Stomach (tissue), 9 donors: ENCODE measurements around the gene LCLAT1. TPM values are rescaled to one million over a fixed set of nuclear protein-coding genes. Genes with fewer than 3 reads are reported as not detected.

ENCODE experiments used
- DNase-seq, 2 donors: peaks; one replicate each; pipeline versions ENCODE4 v3.0.0 to v3.0.0-alpha.2; 2013 to 2019
- H3K27ac ChIP-seq, 5 donors: fragments of 200-600 bp in 4 of 5; sonication (generic) in 4 of 5; one replicate each; pipeline ENCODE4 v1.5.1; 2013 to 2019; ENCODE audit warnings: mild to moderate bottlenecking in 1 of 5, moderate library complexity in 1 of 5
- H3K27me3 ChIP-seq, 3 donors: fragments of 200-600 bp; sonication (generic); one replicate each; pipeline ENCODE4 v1.5.1; 2017 to 2019; ENCODE audit warnings: mixed run types in 1 of 3
- H3K36me3 ChIP-seq, 4 donors: fragments of 200-600 bp; sonication (generic); 1 replicate in 3 of 4; 2 replicates in 1 of 4; pipeline ENCODE4 v1.5.1; 2016 to 2019
- H3K4me1 ChIP-seq, 4 donors: fragments of 200-600 bp; sonication (generic); one replicate each; pipeline ENCODE4 v1.5.1; 2016 to 2019
- H3K4me3 ChIP-seq, 4 donors: fragments of 200-600 bp; sonication (generic) in 3 of 4; one replicate each; pipeline ENCODE4 v1.5.1; 2016 to 2019; ENCODE audit warnings: mild to moderate bottlenecking in 1 of 4
- H3K9me3 ChIP-seq, 4 donors: fragments of 200-600 bp; sonication (generic); one replicate each; pipeline ENCODE4 v1.5.1; 2016 to 2019
- EP300 ChIP-seq: sonication (generic); formaldehyde crosslinking; IDR thresholded peaks from one replicate; pipeline ENCODE4 v1.6.1; 2017; ENCODE audit warnings: antibody characterized with exemption
- POLR2A ChIP-seq, 4 donors: fragments of 450-650 bp; IDR thresholded peaks; one replicate each; pipeline ENCODE4 v1.6.1; 2016; ENCODE audit warnings: antibody characterized with exemption in 4 of 4, control low read depth in 2 of 4, mild to moderate bottlenecking in 1 of 4, moderate library complexity in 1 of 4
- POLR2AphosphoS5 ChIP-seq, 3 donors: sonication (generic); formaldehyde crosslinking; IDR thresholded peaks; one replicate each; pipeline ENCODE4 v1.6.1; 2016; ENCODE audit warnings: antibody characterized with exemption in 3 of 3
- WGBS, 5 donors: extraction: QIAGEN DNeasy Blood & Tissue Kit in 3 of 5; methylation state at CpG; one replicate each; pipeline versions ENCODE4 v1.1.5 to v1.1.7; 2013 to 2018; 5-methylcytosine and 5-hydroxymethylcytosine counted together
- intact Hi-C: fragments of 100-400 bp; cut with DNase I; formaldehyde crosslinking; loops from one replicate; pipeline ENCODE4 v1.15.1; 2023; ENCODE audit warnings: low total_unique reads
- polyA plus RNA-seq, 3 donors: library from polyadenylated mRNA; stranded (reverse); fragments of 200-250 nt; gene quantifications; one replicate each; pipeline ENCODE4 v1.2.3, GENCODE V29; 2013
- total RNA-seq, 5 donors: library from RNA; depleted of rRNA; stranded (reverse); fragments of >200 nt; gene quantifications; one replicate each; pipeline versions ENCODE4 v1.1.0 to v1.2.3, GENCODE V29; 2014 to 2016
- TF ChIP-seq, protein P1 (sequence below), 7 experiments: fragments of 450-650 bp in 4 of 7; fragments of 200-600 bp in 3 of 7; sonication (generic) in 3 of 7; IDR thresholded peaks; one replicate each; pipeline ENCODE4 v1.5.1; 2016 to 2019; ENCODE audit warnings: antibody characterized with exemption in 7 of 7, control low read depth in 2 of 7, mild to moderate bottlenecking in 1 of 7
- donor health status: healthy with polysubstance abuse.
- donor health status: Bipolar disorder and iron deficiency.
- donor health status: healthy.

The LCLAT1 gene
- total and polyA plus RNA-seq, 8 donors: 0.76 to 51.3 (median 12.5) TPM

- DNase-seq: no peak
- no peaks in the 10 kb centered on the region for H3K36me3 ChIP-seq
- TF ChIP-seq, protein P1, sequence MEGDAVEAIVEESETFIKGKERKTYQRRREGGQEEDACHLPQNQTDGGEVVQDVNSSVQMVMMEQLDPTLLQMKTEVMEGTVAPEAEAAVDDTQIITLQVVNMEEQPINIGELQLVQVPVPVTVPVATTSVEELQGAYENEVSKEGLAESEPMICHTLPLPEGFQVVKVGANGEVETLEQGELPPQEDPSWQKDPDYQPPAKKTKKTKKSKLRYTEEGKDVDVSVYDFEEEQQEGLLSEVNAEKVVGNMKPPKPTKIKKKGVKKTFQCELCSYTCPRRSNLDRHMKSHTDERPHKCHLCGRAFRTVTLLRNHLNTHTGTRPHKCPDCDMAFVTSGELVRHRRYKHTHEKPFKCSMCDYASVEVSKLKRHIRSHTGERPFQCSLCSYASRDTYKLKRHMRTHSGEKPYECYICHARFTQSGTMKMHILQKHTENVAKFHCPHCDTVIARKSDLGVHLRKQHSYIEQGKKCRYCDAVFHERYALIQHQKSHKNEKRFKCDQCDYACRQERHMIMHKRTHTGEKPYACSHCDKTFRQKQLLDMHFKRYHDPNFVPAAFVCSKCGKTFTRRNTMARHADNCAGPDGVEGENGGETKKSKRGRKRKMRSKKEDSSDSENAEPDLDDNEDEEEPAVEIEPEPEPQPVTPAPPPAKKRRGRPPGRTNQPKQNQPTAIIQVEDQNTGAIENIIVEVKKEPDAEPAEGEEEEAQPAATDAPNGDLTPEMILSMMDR (IDR thresholded peaks at IDR 0.05): no peak
- no peak for TF ChIP-seq POLR2A (IDR thresholded peaks at IDR 0.05)
- no peak for TF ChIP-seq POLR2AphosphoS5 (IDR thresholded peaks at IDR 0.05)
- TF ChIP-seq EP300: no peak
- H3K27ac ChIP-seq: no peak overlapping the region
- H3K4me1 ChIP-seq: peaks cover 0 to under 1% (median 0%) of the 10 kb centered on the region in 4 donors
- no peaks in the 10 kb centered on the region for H3K9me3 ChIP-seq
- H3K27me3 ChIP-seq: no peaks in the 10 kb centered on the region
- WGBS, 5 donors: 90 to 98% (median 93%) methylated on average over 7 of the region's 7 CpGs
- intact Hi-C loops: no loop called here
- no peak overlapping the region for H3K4me3 ChIP-seq
Measured at GRCh38 chr2:30441023-30441422, 6.0 kb upstream of the LCLAT1 start.

GRCh38 chr2:30443081-30443480 lies 4.0 kb upstream of the LCLAT1 start:
- Histone ChIP-seq H3K4me3 (no peak overlapping the region), H3K9me3 (no peaks in the 10 kb centered on the region), H3K27ac (no peak overlapping the region), H3K27me3 (no peaks in the 10 kb centered on the region), H3K36me3 (no peaks in the 10 kb centered on the region), H3K4me1 (peaks cover 3 to 15% (median 13%) of the 10 kb centered on the region in 4 donors)
- intact Hi-C loops: no loop called here
- TF ChIP-seq EP300 (no peak), POLR2A (IDR thresholded peaks at IDR 0.05) (no peak), POLR2AphosphoS5 (IDR thresholded peaks at IDR 0.05) (no peak)
- TF ChIP-seq, protein P1 (IDR thresholded peaks at IDR 0.05): no peak
- DNase-seq: no peak

GRCh38 chr2:30444273-30444672 lies 2.8 kb upstream of the LCLAT1 start:
- DNase-seq: no peak
- TF ChIP-seq POLR2AphosphoS5 (IDR thresholded peaks at IDR 0.05) (no peak), POLR2A (IDR thresholded peaks at IDR 0.05) (no peak), EP300 (no peak)
- TF ChIP-seq, protein P1 (IDR thresholded peaks at IDR 0.05): no peak

DNA sequence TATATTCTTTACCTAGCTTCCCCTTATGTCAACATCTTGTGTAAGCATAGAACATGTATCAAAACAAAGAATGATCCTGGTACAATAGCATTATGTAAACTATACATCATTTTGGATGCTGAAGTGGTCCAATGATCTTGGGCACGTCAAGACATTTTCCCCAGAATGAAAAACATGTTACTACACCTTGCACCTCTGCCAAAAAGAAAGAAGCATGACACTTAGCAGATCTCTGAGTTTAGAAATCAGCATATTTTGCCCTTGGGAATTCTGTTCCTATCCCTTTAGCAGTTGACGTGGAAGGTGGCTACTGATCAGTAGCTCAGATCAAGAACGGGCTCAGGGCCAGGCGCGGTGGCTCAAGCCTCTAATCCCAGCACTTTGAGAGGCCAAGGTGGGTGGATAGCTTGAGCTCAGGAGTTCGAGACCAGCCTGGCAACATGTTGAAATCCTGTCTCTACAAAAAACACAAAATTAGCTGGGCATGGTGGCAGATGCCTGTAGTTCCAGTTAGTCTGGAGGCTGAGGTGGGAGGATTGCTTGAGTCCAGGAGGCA lies 1.7 kb upstream of the LCLAT1 start:
- no peak for DNase-seq
- Histone ChIP-seq H3K36me3 (no peaks in the 10 kb centered on the region), H3K4me3 (no peak overlapping the region), H3K27me3 (no peaks in the 10 kb centered on the region), H3K4me1 (peaks cover 14 to 37% (median 30%) of the 10 kb centered on the region in 4 donors), H3K27ac (no peak overlapping the region), H3K9me3 (no peaks in the 10 kb centered on the region)
- TF ChIP-seq POLR2A (IDR thresholded peaks at IDR 0.05) (no peak), EP300 (no peak), POLR2AphosphoS5 (IDR thresholded peaks at IDR 0.05) (no peak)
- TF ChIP-seq, protein P1 (IDR thresholded peaks at IDR 0.05): no peak
- WGBS, 5 donors: 76 to 87% (median 82%) methylated on average over 6 of the region's 6 CpGs
- intact Hi-C loops: no loop called here

More at GRCh38 chr2:30444273-30444672, 2.8 kb upstream of the LCLAT1 start:
- Histone ChIP-seq H3K27me3 (no peaks in the 10 kb centered on the region), H3K4me1 (peaks cover 14 to 27% (median 22%) of the 10 kb centered on the region in 4 donors), H3K27ac (no peak overlapping the region), H3K4me3 (no peak overlapping the region), H3K36me3 (no peaks in the 10 kb centered on the region), H3K9me3 (no peaks in the 10 kb centered on the region)
- 76 to 82% (median 82%) methylated on average over 3 of the region's 3 CpGs for WGBS, 5 donors
- intact Hi-C loops: no loop called here
